HepG2 (cell line): Measurements from ENCODE around the gene MON1A. TPM values are rescaled to one million over a fixed set of nuclear protein-coding genes. Genes with fewer than 3 reads are reported as not detected.

Source experiments
- AKAP8 ChIP-seq: sonication (generic); formaldehyde crosslinking; IDR thresholded peaks from 2 replicates; pipeline ENCODE4 v1.5.1; 2020; ENCODE audit warnings: mild to moderate bottlenecking, missing genetic modification reagents
- CBX5 ChIP-seq: sonication (generic); formaldehyde crosslinking; IDR thresholded peaks from 2 replicates; pipeline ENCODE4 v1.4.0; 2020; ENCODE audit warnings: missing genetic modification reagents, borderline replicate concordance
- GABPA ChIP-seq, 2 experiments: IDR thresholded peaks; 2 replicates each; pipeline ENCODE4 v1.6.1; 2011 to 2016; ENCODE audit warnings: low read depth in 2 of 2, low read length in 1 of 2, missing biosample characterization in 1 of 2, missing genetic modification characterization in 1 of 2
- JDP2 ChIP-seq: sonication (generic); formaldehyde crosslinking; IDR thresholded peaks from 2 replicates; pipeline ENCODE4 v1.8.1; 2022; ENCODE audit warnings: missing genetic modification reagents, borderline replicate concordance
- MED1 ChIP-seq: sonication (generic); formaldehyde crosslinking; IDR thresholded peaks from 2 replicates; pipeline ENCODE4 v1.4.0; 2020; ENCODE audit warnings: missing genetic modification reagents
- PAX8 ChIP-seq: sonication (generic); formaldehyde crosslinking; IDR thresholded peaks from 2 replicates; pipeline ENCODE4 v1.8.0; 2022; ENCODE audit warnings: mild to moderate bottlenecking, missing genetic modification reagents, borderline replicate concordance
- TCF12 ChIP-seq, 2 experiments: fragments of 450-650 bp in 1 of 2; sonication (generic) in 1 of 2; formaldehyde crosslinking in 1 of 2; IDR thresholded peaks; 2 replicates each; pipeline versions ENCODE4 v1.6.1 to v1.8.0; 2017 to 2022; ENCODE audit warnings: antibody characterized with exemption in 1 of 2, mild to moderate bottlenecking in 1 of 2, missing genetic modification reagents in 1 of 2, moderate library complexity in 1 of 2
- ZBTB7B ChIP-seq: sonication (generic); formaldehyde crosslinking; IDR thresholded peaks from 2 replicates; pipeline ENCODE4 v1.4.0; 2020; ENCODE audit warnings: missing genetic modification reagents
- ZBTB8A ChIP-seq: sonication (generic); formaldehyde crosslinking; IDR thresholded peaks from 2 replicates; pipeline ENCODE4 v1.4.0; 2020; ENCODE audit warnings: mild to moderate bottlenecking, low read depth, missing genetic modification reagents, borderline replicate concordance
- ZFYVE20 ChIP-seq: sonication (generic); formaldehyde crosslinking; IDR thresholded peaks from 2 replicates; pipeline ENCODE4 v1.8.0; 2023; ENCODE audit warnings: low read depth, mild to moderate bottlenecking, moderate library complexity, missing genetic modification reagents, borderline replicate concordance
- ZNF207 ChIP-seq: fragments of 450-650 bp; IDR thresholded peaks from 2 replicates; pipeline ENCODE4 v1.6.1; 2016; ENCODE audit warnings: antibody characterized with exemption, borderline replicate concordance
- ZNF24 ChIP-seq: fragments of 450-650 bp; IDR thresholded peaks from 2 replicates; pipeline ENCODE4 v1.6.1; 2017; ENCODE audit warnings: antibody characterized with exemption, mild to moderate bottlenecking
- ZNF329 ChIP-seq: sonication (generic); formaldehyde crosslinking; IDR thresholded peaks from 2 replicates; pipeline ENCODE4 v1.9.0; 2021; ENCODE audit warnings: low read depth, mild to moderate bottlenecking, missing genetic modification reagents
- ZNF432 ChIP-seq: sonication (generic); formaldehyde crosslinking; IDR thresholded peaks from 2 replicates; pipeline ENCODE4 v1.5.0; 2020; ENCODE audit warnings: missing genetic modification reagents, mild to moderate bottlenecking, borderline replicate concordance
- ZNF549 ChIP-seq: sonication (generic); formaldehyde crosslinking; IDR thresholded peaks from 2 replicates; pipeline ENCODE4 v1.5.0; 2020; ENCODE audit warnings: missing genetic modification reagents
- ZNF564 ChIP-seq: sonication (generic); formaldehyde crosslinking; IDR thresholded peaks from 2 replicates; pipeline ENCODE4 v1.8.1; 2023; ENCODE audit warnings: mild to moderate bottlenecking, missing genetic modification reagents
- ZNF709 ChIP-seq: sonication (generic); formaldehyde crosslinking; IDR thresholded peaks from 2 replicates; pipeline ENCODE4 v1.5.0; 2020; ENCODE audit warnings: mild to moderate bottlenecking, missing genetic modification reagents
- polyA plus RNA-seq, 8 experiments: library from polyadenylated mRNA; depleted of rRNA in 3 of 8; stranded (reverse) in 7 of 8; unstranded in 1 of 8; fragments of >200 nt; fragmentation: Illumina TruSeq in 4 of 8; extraction: Trizol in 4 of 8; gene quantifications; 2 replicates each; pipeline versions ENCODE4 v1.2.1 to v1.2.3, GENCODE V29; 2011 to 2016; ENCODE audit warnings: low read depth in 4 of 8, missing spikeins in 1 of 8, mixed read lengths in 1 of 8; ENCODE audit not compliant: insufficient read depth in 1 of 8
- total RNA-seq, 5 experiments: library from RNA; depleted of rRNA; stranded (reverse); fragments of >200 nt; fragmentation: Illumina TruSeq; extraction: Trizol; gene quantifications; 2 replicates each; pipeline ENCODE4 v1.2.3, GENCODE V29; 2016; ENCODE audit warnings: low read depth in 1 of 5
- TF ChIP-seq, protein P1 (sequence below): sonication (generic); formaldehyde crosslinking; IDR thresholded peaks from 2 replicates; pipeline ENCODE4 v1.4.0; 2020; ENCODE audit warnings: missing genetic modification reagents
- TF ChIP-seq, protein P2 (sequence below): IDR thresholded peaks from 2 replicates; pipeline ENCODE4 v1.6.1; 2012; ENCODE audit warnings: low read depth, low read length, improper control_type of control experiment
- TF ChIP-seq, protein P3 (sequence below): sonication (generic); formaldehyde crosslinking; IDR thresholded peaks from 2 replicates; pipeline ENCODE4 v1.8.0; 2022; ENCODE audit warnings: low read depth, missing genetic modification reagents

The MON1A gene
- total and polyA plus RNA-seq, 2 of the 13 experiments (the other 11 are each of a cell fraction or from before 2014, with no cell fraction given) = 4.6 to 9.0 TPM

DNA sequence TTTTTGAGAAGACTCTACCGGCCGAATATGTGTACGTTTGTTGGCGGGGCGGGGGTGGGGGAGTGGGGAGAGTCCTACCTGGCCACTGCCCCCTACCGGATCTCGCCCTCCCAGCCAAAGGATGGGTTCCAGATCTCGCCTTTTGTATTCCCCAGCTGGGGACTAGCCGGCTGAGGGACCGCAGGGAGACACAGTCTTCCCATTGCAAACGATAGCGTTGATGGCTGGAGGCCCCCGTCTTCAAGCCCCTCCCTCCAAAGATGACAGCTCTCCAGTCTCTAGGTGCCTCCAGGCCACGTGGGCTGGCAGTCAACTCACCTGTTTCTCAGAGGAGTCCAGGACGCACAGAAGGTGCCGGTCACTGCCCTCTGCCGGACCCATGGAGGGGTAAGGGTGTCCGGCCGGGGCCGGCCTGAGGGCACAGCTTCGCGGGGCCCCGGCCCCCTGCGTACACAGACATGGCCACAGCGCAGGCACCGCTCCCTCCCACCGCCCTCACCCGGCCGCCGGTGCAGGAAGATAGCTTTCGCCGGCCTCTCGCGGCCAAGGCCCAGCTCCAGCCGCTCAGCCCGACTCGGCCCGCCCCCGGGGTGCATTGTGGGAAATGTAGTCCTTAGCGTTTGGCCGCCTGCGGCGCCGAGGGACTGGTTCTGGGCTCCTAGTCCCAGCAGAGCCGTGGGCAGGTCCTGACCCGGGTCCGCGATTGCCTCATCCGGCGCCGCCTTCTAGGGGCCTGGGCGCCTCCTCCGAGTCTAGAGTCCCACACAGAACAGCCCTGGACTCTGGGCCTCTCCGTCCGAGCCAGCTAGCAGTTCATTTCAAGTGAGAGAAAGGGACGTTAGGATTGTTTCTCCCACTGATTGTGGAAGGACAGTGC lies at the start of gene MON1A (continued):
- TF ChIP-seq, protein P1, sequence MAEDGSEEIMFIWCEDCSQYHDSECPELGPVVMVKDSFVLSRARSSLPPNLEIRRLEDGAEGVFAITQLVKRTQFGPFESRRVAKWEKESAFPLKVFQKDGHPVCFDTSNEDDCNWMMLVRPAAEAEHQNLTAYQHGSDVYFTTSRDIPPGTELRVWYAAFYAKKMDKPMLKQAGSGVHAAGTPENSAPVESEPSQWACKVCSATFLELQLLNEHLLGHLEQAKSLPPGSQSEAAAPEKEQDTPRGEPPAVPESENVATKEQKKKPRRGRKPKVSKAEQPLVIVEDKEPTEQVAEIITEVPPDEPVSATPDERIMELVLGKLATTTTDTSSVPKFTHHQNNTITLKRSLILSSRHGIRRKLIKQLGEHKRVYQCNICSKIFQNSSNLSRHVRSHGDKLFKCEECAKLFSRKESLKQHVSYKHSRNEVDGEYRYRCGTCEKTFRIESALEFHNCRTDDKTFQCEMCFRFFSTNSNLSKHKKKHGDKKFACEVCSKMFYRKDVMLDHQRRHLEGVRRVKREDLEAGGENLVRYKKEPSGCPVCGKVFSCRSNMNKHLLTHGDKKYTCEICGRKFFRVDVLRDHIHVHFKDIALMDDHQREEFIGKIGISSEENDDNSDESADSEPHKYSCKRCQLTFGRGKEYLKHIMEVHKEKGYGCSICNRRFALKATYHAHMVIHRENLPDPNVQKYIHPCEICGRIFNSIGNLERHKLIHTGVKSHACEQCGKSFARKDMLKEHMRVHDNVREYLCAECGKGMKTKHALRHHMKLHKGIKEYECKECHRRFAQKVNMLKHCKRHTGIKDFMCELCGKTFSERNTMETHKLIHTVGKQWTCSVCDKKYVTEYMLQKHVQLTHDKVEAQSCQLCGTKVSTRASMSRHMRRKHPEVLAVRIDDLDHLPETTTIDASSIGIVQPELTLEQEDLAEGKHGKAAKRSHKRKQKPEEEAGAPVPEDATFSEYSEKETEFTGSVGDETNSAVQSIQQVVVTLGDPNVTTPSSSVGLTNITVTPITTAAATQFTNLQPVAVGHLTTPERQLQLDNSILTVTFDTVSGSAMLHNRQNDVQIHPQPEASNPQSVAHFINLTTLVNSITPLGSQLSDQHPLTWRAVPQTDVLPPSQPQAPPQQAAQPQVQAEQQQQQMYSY (CRISPR knock-in tag) = peak; percentile 57; the same call in 1 of the 2 replicates
- no peak for TF ChIP-seq ZBTB8A (CRISPR knock-in tag)
- TF ChIP-seq ZNF709 (CRISPR knock-in tag) = peak; percentile 42; the same call in 1 of the 2 replicates
- TF ChIP-seq MED1 (CRISPR knock-in tag) = peak; percentile 75; the same call in 1 of the 2 replicates
- TF ChIP-seq ZBTB7B (CRISPR knock-in tag) = peak; percentile 68; the same call in 1 of the 2 replicates
- no peak for TF ChIP-seq ZFYVE20 (CRISPR knock-in tag)
- TF ChIP-seq GABPA (IDR thresholded peaks at IDR 0.05; ENCODE audit: low read depth, low read length) = peak; percentile 33; the same call in 1 of the 2 replicates
- peak; percentile 77 for TF ChIP-seq GABPA (CRISPR knock-in tag; IDR thresholded peaks at IDR 0.05; ENCODE audit: low read depth)
- TF ChIP-seq ZNF207 = no peak
- no peak for TF ChIP-seq CBX5
- no peak for TF ChIP-seq PAX8 (CRISPR knock-in tag)
- TF ChIP-seq, protein P2, sequence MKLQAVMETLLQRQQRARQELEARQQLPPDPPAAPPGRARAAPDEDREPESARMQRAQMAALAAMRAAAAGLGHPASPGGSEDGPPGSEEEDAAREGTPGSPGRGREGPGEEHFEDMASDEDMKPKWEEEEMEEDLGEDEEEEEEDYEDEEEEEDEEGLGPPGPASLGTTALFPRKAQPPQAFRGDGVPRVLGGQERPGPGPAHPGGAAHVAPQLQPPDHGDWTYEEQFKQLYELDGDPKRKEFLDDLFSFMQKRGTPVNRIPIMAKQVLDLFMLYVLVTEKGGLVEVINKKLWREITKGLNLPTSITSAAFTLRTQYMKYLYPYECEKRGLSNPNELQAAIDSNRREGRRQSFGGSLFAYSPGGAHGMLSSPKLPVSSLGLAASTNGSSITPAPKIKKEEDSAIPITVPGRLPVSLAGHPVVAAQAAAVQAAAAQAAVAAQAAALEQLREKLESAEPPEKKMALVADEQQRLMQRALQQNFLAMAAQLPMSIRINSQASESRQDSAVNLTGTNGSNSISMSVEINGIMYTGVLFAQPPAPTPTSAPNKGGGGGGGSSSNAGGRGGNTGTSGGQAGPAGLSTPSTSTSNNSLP = no peak
- no peak for TF ChIP-seq ZNF549 (CRISPR knock-in tag)
- no peak; the same call in 1 of the 2 replicates for TF ChIP-seq AKAP8 (CRISPR knock-in tag)
- TF ChIP-seq ZNF432 (CRISPR knock-in tag) = no peak
- TF ChIP-seq ZNF24 = no peak
- no peak for TF ChIP-seq ZNF329 (CRISPR knock-in tag)
- TF ChIP-seq JDP2 = no peak
- TF ChIP-seq ZNF564 (CRISPR knock-in tag) = peak; percentile 80
- TF ChIP-seq TCF12 (IDR thresholded peaks at IDR 0.05) = no peak
- TF ChIP-seq TCF12 (CRISPR knock-in tag; IDR thresholded peaks at IDR 0.05) = no peak
- TF ChIP-seq, protein P3, sequence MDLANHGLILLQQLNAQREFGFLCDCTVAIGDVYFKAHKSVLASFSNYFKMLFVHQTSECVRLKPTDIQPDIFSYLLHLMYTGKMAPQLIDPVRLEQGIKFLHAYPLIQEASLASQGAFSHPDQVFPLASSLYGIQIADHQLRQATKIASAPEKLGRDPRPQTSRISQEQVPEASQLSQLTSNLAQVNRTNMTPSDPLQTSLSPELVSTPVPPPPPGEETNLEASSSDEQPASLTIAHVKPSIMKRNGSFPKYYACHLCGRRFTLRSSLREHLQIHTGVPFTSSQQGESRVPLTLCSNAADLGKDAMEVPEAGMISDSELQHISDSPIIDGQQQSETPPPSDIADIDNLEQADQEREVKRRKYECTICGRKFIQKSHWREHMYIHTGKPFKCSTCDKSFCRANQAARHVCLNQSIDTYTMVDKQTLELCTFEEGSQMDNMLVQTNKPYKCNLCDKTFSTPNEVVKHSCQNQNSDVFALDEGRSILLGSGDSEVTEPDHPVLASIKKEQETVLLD (CRISPR knock-in tag) = 0 out of 2 replicates have a peak, but pooled peaks have one; percentile 42
